Stomach smooth muscle (tissue), 2 donors: ENCODE results near the gene CYP1A2.

Experiments used
- H3K27ac ChIP-seq: one replicate; pipeline ENCODE4 v1.7.0; 2013; ENCODE audit warnings: mild to moderate bottlenecking, low read length, inconsistent platforms
- H3K27me3 ChIP-seq, 2 donors: one replicate each; pipeline ENCODE4 v1.7.0; 2013; ENCODE audit warnings: low read length in 2 of 2; ENCODE audit not compliant: insufficient read depth in 2 of 2, control insufficient read depth in 1 of 2
- H3K36me3 ChIP-seq, 2 donors: one replicate each; pipeline ENCODE4 v1.7.0; 2013; ENCODE audit warnings: low read length in 2 of 2; ENCODE audit not compliant: control insufficient read depth in 2 of 2, insufficient read depth in 2 of 2
- H3K4me1 ChIP-seq: one replicate; pipeline ENCODE4 v1.7.0; 2013; ENCODE audit warnings: low read length; ENCODE audit not compliant: control insufficient read depth, insufficient read depth
- H3K4me3 ChIP-seq, 2 donors: one replicate each; pipeline ENCODE4 v1.7.0; 2013; ENCODE audit warnings: low read length in 2 of 2
- H3K9ac ChIP-seq, 2 donors: one replicate each; pipeline ENCODE4 v1.7.0; 2013; ENCODE audit warnings: low read length in 2 of 2, mild to moderate bottlenecking in 1 of 2
- H3K9me3 ChIP-seq, 2 donors: one replicate each; pipeline ENCODE4 v1.7.0; 2013; ENCODE audit warnings: low read length in 2 of 2; ENCODE audit not compliant: control insufficient read depth in 2 of 2
- donor health status: healthy.
- donor health status: Pancreatic carcinoma.

The CYP1A2 gene, protein sequence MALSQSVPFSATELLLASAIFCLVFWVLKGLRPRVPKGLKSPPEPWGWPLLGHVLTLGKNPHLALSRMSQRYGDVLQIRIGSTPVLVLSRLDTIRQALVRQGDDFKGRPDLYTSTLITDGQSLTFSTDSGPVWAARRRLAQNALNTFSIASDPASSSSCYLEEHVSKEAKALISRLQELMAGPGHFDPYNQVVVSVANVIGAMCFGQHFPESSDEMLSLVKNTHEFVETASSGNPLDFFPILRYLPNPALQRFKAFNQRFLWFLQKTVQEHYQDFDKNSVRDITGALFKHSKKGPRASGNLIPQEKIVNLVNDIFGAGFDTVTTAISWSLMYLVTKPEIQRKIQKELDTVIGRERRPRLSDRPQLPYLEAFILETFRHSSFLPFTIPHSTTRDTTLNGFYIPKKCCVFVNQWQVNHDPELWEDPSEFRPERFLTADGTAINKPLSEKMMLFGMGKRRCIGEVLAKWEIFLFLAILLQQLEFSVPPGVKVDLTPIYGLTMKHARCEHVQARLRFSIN

DNA sequence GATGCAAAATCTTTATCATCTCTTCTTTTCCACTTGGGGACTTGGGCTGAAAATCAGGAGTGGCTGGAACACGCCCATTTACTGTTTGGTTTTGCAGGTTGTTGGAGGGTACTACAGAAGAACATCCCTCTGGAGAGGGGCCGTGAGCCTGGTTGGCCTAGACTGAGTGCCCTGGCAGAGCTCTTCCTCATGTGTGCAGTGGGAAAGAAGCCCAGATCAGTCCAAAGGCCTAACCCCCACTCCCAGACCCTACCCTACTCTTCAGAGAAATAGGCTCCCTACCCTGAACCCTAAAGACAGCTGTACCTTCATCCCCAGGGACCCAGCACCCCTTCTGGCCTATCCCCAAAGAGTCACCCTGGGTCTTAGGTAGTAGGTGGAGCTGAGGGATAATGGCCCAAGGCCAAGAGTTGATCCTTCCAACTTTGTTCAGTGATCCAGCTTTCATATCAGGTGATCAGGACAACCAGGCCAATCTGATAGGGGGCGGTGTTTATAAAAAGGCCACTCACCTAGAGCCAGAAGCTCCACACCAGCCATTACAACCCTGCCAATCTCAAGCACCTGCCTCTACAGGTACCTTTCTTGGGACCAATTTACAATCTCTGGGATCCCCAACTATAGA lies at the start of gene CYP1A2:
TSS of gene CYP1A2 (plus strand) at position 524 of the 625 bp plus-strand sequence. CDS start 894 bp downstream, outside the sequence.
- Histone ChIP-seq H3K27ac (no peak within 1 kb of the TSS), H3K4me3 (no peak within 1 kb of the TSS), H3K9ac (no peak within 1 kb of the TSS), H3K27me3 (peaks cover 2 to 6% of the 10 kb centered on the region in 2 donors), H3K9me3 (no peaks in the 10 kb centered on the region), H3K36me3 (no peaks in the 10 kb centered on the region), H3K4me1 (no peaks in the 10 kb centered on the region)

GRCh38 chr15:74709011-74709410 lies 39.6 kb upstream of the CYP1A2 start:
- no peaks in the 10 kb centered on the region for H3K9me3 ChIP-seq
- H3K36me3 ChIP-seq: no peaks in the 10 kb centered on the region
- peaks cover 0 to 7% of the 10 kb centered on the region in 2 donors for H3K27me3 ChIP-seq
- H3K27ac ChIP-seq: no peak overlapping the region
- no peaks in the 10 kb centered on the region for H3K4me1 ChIP-seq
- H3K4me3 ChIP-seq: no peak overlapping the region
- no peak overlapping the region for H3K9ac ChIP-seq

DNA sequence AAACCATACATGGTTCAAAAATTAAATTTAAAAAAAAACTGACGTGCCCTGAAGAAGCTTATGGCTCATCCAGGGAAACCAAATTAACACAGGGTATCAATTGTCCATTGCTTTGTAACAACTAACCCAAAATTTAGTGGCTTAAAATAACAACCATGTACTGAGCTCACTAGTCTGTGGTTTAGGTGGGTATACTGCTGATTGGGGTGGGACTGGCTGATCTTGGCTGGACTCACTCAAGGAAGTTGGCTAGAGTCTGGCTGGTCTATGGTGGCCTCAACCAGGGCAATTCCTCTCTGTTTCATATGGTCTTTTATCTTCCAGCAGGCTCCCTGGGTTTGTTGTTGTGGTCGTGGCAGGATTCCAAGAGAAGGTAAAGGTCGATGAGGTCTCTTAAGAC lies 38.8 kb upstream of the CYP1A2 start:
- no peak overlapping the region for H3K9ac ChIP-seq
- H3K36me3 ChIP-seq: no peaks in the 10 kb centered on the region
- H3K27ac ChIP-seq: no peak overlapping the region
- no peak overlapping the region for H3K4me3 ChIP-seq
- peaks cover 0 to 7% of the 10 kb centered on the region in 2 donors for H3K27me3 ChIP-seq
- H3K9me3 ChIP-seq: no peaks in the 10 kb centered on the region
- H3K4me1 ChIP-seq: no peaks in the 10 kb centered on the region

DNA sequence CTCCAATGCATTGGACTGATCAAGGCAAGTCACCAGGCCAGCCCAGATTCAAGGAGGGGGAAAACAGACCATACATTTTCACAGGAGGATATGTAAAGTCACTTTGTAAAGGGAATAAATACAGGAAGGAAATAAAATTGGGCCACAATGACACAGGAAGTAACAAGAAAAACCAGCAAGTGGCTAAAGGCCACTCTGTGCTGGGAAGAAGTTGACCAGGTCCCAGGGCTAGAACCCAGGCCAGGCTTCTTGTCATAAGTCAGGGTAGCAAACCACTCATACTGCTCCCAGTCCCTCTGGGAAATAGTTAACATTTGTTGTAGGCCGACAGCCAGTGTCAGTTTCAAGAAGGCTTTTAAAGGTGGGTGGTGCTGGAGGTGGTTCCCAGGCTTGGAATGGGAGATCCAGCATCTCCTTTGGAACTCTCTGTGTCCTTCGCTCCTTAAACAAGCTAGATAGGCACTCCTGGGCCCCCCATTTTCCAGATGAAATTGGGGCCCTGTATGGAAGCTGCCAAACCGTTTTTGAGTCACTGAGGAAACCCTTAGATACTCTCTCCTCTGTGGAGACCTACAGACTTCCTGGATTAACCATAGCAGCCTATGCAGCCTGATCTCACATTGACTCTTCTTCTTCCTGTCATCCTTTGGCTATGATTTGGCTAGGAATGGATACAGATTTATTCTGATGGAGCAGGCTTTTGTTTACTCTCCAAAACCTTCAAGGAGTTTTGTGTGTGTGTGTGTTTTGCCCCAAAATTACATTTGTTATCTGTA lies 38.1 kb upstream of the CYP1A2 start:
- H3K36me3 ChIP-seq: no peaks in the 10 kb centered on the region
- no peak overlapping the region for H3K27ac ChIP-seq
- H3K9ac ChIP-seq: no peak overlapping the region
- no peaks in the 10 kb centered on the region for H3K9me3 ChIP-seq
- H3K4me1 ChIP-seq: no peaks in the 10 kb centered on the region
- H3K27me3 ChIP-seq: peaks cover 0 to 7% of the 10 kb centered on the region in 2 donors
- no peak overlapping the region for H3K4me3 ChIP-seq

GRCh38 chr15:74712311-74712710 lies 36.3 kb upstream of the CYP1A2 start:
- no peaks in the 10 kb centered on the region for H3K36me3 ChIP-seq

DNA sequence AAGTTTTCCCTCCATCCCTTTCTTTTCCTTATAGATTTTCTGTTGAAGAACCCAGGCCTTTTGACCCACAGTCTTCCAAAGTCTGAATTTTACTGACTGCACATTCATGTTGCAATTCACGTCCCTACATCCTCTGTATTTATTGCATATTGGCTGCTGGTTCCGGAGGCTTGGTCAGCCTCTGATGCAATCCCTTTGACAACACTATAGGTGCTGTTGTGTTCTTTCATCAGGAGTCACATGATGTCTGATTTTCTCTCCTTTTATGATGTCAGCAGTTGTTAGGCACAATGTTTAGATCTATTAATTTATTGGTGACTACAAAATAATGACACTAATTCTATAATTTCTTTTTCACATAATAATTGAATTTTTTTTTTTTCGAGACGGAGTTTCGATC lies 32.0 kb upstream of the CYP1A2 start:
- no peak overlapping the region for H3K27ac ChIP-seq
- no peak overlapping the region for H3K9ac ChIP-seq
- no peaks in the 10 kb centered on the region for H3K36me3 ChIP-seq
- no peaks in the 10 kb centered on the region for H3K9me3 ChIP-seq
- no peaks in the 10 kb centered on the region for H3K4me1 ChIP-seq
- H3K27me3 ChIP-seq: peaks cover 0 to 2% of the 10 kb centered on the region in 2 donors
- H3K4me3 ChIP-seq: no peak overlapping the region

More at GRCh38 chr15:74712311-74712710, 36.3 kb upstream of the CYP1A2 start:
- Histone ChIP-seq H3K4me3 (no peak overlapping the region), H3K4me1 (no peaks in the 10 kb centered on the region), H3K9me3 (no peaks in the 10 kb centered on the region), H3K27me3 (peaks cover 0 to 7% of the 10 kb centered on the region in 2 donors), H3K27ac (no peak overlapping the region), H3K9ac (no peak overlapping the region)

GRCh38 chr15:74722591-74722990 lies 26.1 kb upstream of the CYP1A2 start:
- Histone ChIP-seq H3K4me1 (peaks cover 16% of the 10 kb centered on the region), H3K9ac (no peak overlapping the region), H3K36me3 (no peaks in the 10 kb centered on the region), H3K27me3 (peaks cover 6 to 7% of the 10 kb centered on the region in 2 donors), H3K27ac (no peak overlapping the region), H3K9me3 (no peaks in the 10 kb centered on the region), H3K4me3 (no peak overlapping the region)

GRCh38 chr15:74723187-74723586 lies 25.5 kb upstream of the CYP1A2 start:
- no peaks in the 10 kb centered on the region for H3K9me3 ChIP-seq
- H3K4me1 ChIP-seq: peaks cover 21% of the 10 kb centered on the region
- peaks cover 7 to 11% of the 10 kb centered on the region in 2 donors for H3K27me3 ChIP-seq
- no peak overlapping the region for H3K4me3 ChIP-seq
- no peak overlapping the region for H3K27ac ChIP-seq
- no peaks in the 10 kb centered on the region for H3K36me3 ChIP-seq
- H3K9ac ChIP-seq: no peak overlapping the region

GRCh38 chr15:74723754-74724334 lies 24.8 kb upstream of the CYP1A2 start:
- no peak overlapping the region for H3K9ac ChIP-seq
- no peaks in the 10 kb centered on the region for H3K9me3 ChIP-seq
- H3K36me3 ChIP-seq: no peaks in the 10 kb centered on the region
- no peak overlapping the region for H3K27ac ChIP-seq
- no peak overlapping the region for H3K4me3 ChIP-seq
- H3K27me3 ChIP-seq: peaks cover 7 to 11% of the 10 kb centered on the region in 2 donors
- H3K4me1 ChIP-seq: peaks cover 21% of the 10 kb centered on the region

DNA sequence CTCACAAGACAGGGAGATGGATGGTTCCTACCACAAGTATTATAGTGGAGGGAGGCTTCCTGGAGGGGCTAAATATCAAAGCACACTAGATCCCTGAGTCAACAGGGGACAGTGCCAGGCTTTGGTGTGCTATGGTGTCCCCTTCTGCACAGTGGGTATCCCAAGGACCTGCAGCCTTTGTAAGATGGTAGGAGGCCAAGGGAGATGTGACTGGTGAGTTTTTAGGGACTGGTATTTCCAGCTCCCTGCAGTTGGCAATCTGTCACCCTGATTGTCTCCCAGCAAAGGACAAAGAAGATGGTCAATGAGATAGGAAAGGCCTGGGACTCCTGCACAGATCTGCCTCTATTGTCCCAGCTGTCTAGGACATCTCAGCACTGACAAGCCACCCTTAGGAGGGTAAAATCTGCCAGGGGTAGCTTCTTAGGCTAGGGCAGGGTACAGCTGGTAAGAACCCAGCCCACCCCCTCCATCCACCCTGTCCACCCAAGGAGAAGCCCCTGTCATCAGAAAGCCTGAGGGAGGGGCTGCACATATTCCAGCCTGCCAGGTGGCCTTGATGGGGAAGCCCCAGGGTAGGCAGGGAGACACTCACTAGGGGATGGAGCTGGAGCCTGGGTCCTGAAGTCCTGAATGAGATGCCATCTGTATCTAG lies 23.9 kb upstream of the CYP1A2 start:
- Histone ChIP-seq H3K27ac (no peak overlapping the region), H3K9me3 (no peaks in the 10 kb centered on the region), H3K27me3 (peaks cover 8 to 11% of the 10 kb centered on the region in 2 donors), H3K36me3 (no peaks in the 10 kb centered on the region), H3K4me1 (peaks cover 21% of the 10 kb centered on the region), H3K4me3 (no peak overlapping the region), H3K9ac (no peak overlapping the region)
